H1 (cell line): Measurements from ENCODE around the gene KRTAP19-4.

ENCODE experiments used
- ATF3 ChIP-seq: IDR thresholded peaks from 2 replicates; pipeline ENCODE4 v1.6.1; 2011; ENCODE audit warnings: low read depth, mild to moderate bottlenecking, low read length; ENCODE audit not compliant: insufficient read depth
- CEBPB ChIP-seq: IDR thresholded peaks from 2 replicates; pipeline ENCODE4 v1.6.1; 2012; ENCODE audit warnings: low read depth, low read length
- CTCF ChIP-seq, 3 experiments: IDR thresholded peaks; 1 replicate in 2 of 3; 2 replicates in 1 of 3; pipeline versions ENCODE4 v1.5.1 to v1.6.1; 2011; ENCODE audit warnings: low read length in 3 of 3, mild to moderate bottlenecking in 3 of 3, inconsistent platforms in 2 of 3, low read depth in 1 of 3, moderate library complexity in 1 of 3; ENCODE audit not compliant: insufficient read depth in 1 of 3; ENCODE audit errors: control extremely low read depth in 1 of 3
- EP300 ChIP-seq, 2 experiments: IDR thresholded peaks; 1 replicate in 1 of 2; 2 replicates in 1 of 2; pipeline ENCODE4 v1.6.1; 2011 to 2012; ENCODE audit warnings: low read depth in 2 of 2, low read length in 2 of 2, mild to moderate bottlenecking in 2 of 2, borderline replicate concordance in 1 of 2, inconsistent platforms in 1 of 2, moderate library complexity in 1 of 2
- JUN ChIP-seq: IDR thresholded peaks from 2 replicates; pipeline ENCODE4 v1.6.1; 2011; ENCODE audit warnings: low read depth, mild to moderate bottlenecking, improper control_type of control experiment, low read length
- SUZ12 ChIP-seq: fragments of 200-600 bp; sonication (generic); IDR thresholded peaks from 2 replicates; pipeline ENCODE4 v1.6.1; 2012; ENCODE audit warnings: mild to moderate bottlenecking, inconsistent platforms, low read length, moderate library complexity, mixed read lengths

- TF ChIP-seq CTCF (IDR thresholded peaks at IDR 0.05; ENCODE audit: control extremely low read depth in 1 of 3, insufficient read depth in 1 of 3, low read depth in 1 of 3, low read length in 3 of 3) (no peak), ATF3 (no peak), JUN (no peak), EP300 (IDR thresholded peaks at IDR 0.05; ENCODE audit: borderline replicate concordance in 1 of 2, low read depth in 2 of 2, low read length in 2 of 2) (no peak), SUZ12 (no peak), CEBPB (no peak)
Measured at GRCh38 chr21:30497065-30497464, at the start of gene KRTAP19-4.
